HepG2 (cell line): ENCODE measurements around the gene FCER1G. TPM values are rescaled to one million over a fixed set of nuclear protein-coding genes. Genes with fewer than 3 reads are reported as not detected.
A peak's percentile ranks its signal among the peaks of the same experiment; 100 is the strongest.

Source experiments
- AGO1 ChIP-seq: fragments of 200-400 bp; formaldehyde crosslinking; IDR thresholded peaks from 2 replicates; pipeline ENCODE4 v1.6.1; 2017; ENCODE audit warnings: mild to moderate bottlenecking, low read depth, low read length, moderate library complexity; ENCODE audit not compliant: poor library complexity, severe bottlenecking
- AKAP8 ChIP-seq: sonication (generic); formaldehyde crosslinking; IDR thresholded peaks from 2 replicates; pipeline ENCODE4 v1.5.1; 2020; ENCODE audit warnings: mild to moderate bottlenecking, missing genetic modification reagents
- ATRX ChIP-seq: sonication (generic); formaldehyde crosslinking; IDR thresholded peaks from 2 replicates; pipeline ENCODE4 v1.4.0; 2020; ENCODE audit warnings: missing genetic modification reagents, borderline replicate concordance
- CEBPZ ChIP-seq: IDR thresholded peaks from 2 replicates; pipeline ENCODE4 v1.6.1; 2012; ENCODE audit warnings: low read length, improper control_type of control experiment
- HOXA3 ChIP-seq: sonication (generic); formaldehyde crosslinking; IDR thresholded peaks from 2 replicates; pipeline ENCODE4 v1.5.0; 2020; ENCODE audit warnings: missing genetic modification reagents
- LCORL ChIP-seq, 2 experiments: fragments of 450-650 bp in 1 of 2; sonication (generic) in 1 of 2; formaldehyde crosslinking in 1 of 2; IDR thresholded peaks; 2 replicates each; pipeline versions ENCODE4 v1.5.0 to v1.6.1; 2017 to 2020; ENCODE audit warnings: antibody characterized with exemption in 1 of 2, missing genetic modification reagents in 1 of 2
- MATR3 ChIP-seq: sonication (generic); formaldehyde crosslinking; IDR thresholded peaks from 2 replicates; pipeline ENCODE4 v1.4.0; 2020; ENCODE audit warnings: missing genetic modification reagents
- MIER3 ChIP-seq: IDR thresholded peaks from 2 replicates; pipeline ENCODE4 v1.6.1; 2016; ENCODE audit warnings: missing compliant biosample characterization, borderline replicate concordance
- PHF20 ChIP-seq: sonication (generic); formaldehyde crosslinking; IDR thresholded peaks from 2 replicates; pipeline ENCODE4 v1.5.0; 2020; ENCODE audit warnings: mild to moderate bottlenecking, missing genetic modification reagents
- PHF21A ChIP-seq: sonication (generic); formaldehyde crosslinking; IDR thresholded peaks from 2 replicates; pipeline ENCODE4 v1.5.0; 2020; ENCODE audit warnings: mild to moderate bottlenecking, missing genetic modification reagents
- RBM22 ChIP-seq: fragments of 200-400 bp; formaldehyde crosslinking; optimal IDR thresholded peaks from 2 replicates; pipeline ENCODE3; 2017; ENCODE audit warnings: mild to moderate bottlenecking, low read length, moderate library complexity
- SIX4 ChIP-seq: sonication (generic); formaldehyde crosslinking; IDR thresholded peaks from 2 replicates; pipeline ENCODE4 v1.4.0; 2020; ENCODE audit warnings: missing genetic modification reagents
- SMAD1 ChIP-seq: sonication (generic); formaldehyde crosslinking; IDR thresholded peaks from 2 replicates; pipeline ENCODE4 v1.4.0; 2020; ENCODE audit warnings: missing genetic modification reagents, low read depth, mild to moderate bottlenecking, borderline replicate concordance
- SMAD3 ChIP-seq: sonication (generic); formaldehyde crosslinking; IDR thresholded peaks from 2 replicates; pipeline ENCODE4 v1.4.0; 2020; ENCODE audit warnings: missing genetic modification reagents
- ZBTB25 ChIP-seq: IDR thresholded peaks from 2 replicates; pipeline ENCODE4 v1.6.1; 2018; ENCODE audit warnings: missing genetic modification reagents
- ZBTB33 ChIP-seq: sonication (generic); formaldehyde crosslinking; IDR thresholded peaks from 2 replicates; pipeline ENCODE4 v1.4.0; 2020; ENCODE audit warnings: missing genetic modification reagents
- ZNF30 ChIP-seq: sonication (generic); formaldehyde crosslinking; IDR thresholded peaks from 2 replicates; pipeline ENCODE4 v1.5.0; 2020; ENCODE audit warnings: mild to moderate bottlenecking, missing genetic modification reagents
- ZNF354B ChIP-seq: sonication (generic); formaldehyde crosslinking; IDR thresholded peaks from 2 replicates; pipeline ENCODE4 v1.8.0; 2022; ENCODE audit warnings: mild to moderate bottlenecking, missing genetic modification reagents
- ZNF619 ChIP-seq: sonication (generic); formaldehyde crosslinking; IDR thresholded peaks from 2 replicates; pipeline ENCODE4 v1.4.0; 2020; ENCODE audit warnings: mild to moderate bottlenecking, missing genetic modification reagents
- ZNF660 ChIP-seq: sonication (generic); formaldehyde crosslinking; IDR thresholded peaks from 2 replicates; pipeline ENCODE4 v1.5.1; 2020; ENCODE audit warnings: mild to moderate bottlenecking, low read depth, missing genetic modification reagents, borderline replicate concordance
- ZNF670 ChIP-seq: sonication (generic); formaldehyde crosslinking; IDR thresholded peaks from 2 replicates; pipeline ENCODE4 v1.8.0; 2022; ENCODE audit warnings: mild to moderate bottlenecking, missing genetic modification reagents, borderline replicate concordance
- polyA plus RNA-seq, 8 experiments: library from polyadenylated mRNA; depleted of rRNA in 3 of 8; stranded (reverse) in 7 of 8; unstranded in 1 of 8; fragments of >200 nt; fragmentation: Illumina TruSeq in 4 of 8; extraction: Trizol in 4 of 8; gene quantifications; 2 replicates each; pipeline versions ENCODE4 v1.2.1 to v1.2.3, GENCODE V29; 2011 to 2016; ENCODE audit warnings: low read depth in 4 of 8, missing spikeins in 1 of 8, mixed read lengths in 1 of 8; ENCODE audit not compliant: insufficient read depth in 1 of 8
- total RNA-seq, 5 experiments: library from RNA; depleted of rRNA; stranded (reverse); fragments of >200 nt; fragmentation: Illumina TruSeq; extraction: Trizol; gene quantifications; 2 replicates each; pipeline ENCODE4 v1.2.3, GENCODE V29; 2016; ENCODE audit warnings: low read depth in 1 of 5

The FCER1G gene
- total and polyA plus RNA-seq, 2 of the 13 experiments (the other 11 are each of a cell fraction or from before 2014, with no cell fraction given): 1.3 to 6.4 TPM

GRCh38 chr1:161201836-161202712 is 13.0 kb upstream of the FCER1G start, which contains the start of gene NDUFS2 (continued):
- TF ChIP-seq SMAD1 (CRISPR knock-in tag): 0 out of 2 replicates have a peak, but pooled peaks have one; percentile 31
- no peak for TF ChIP-seq ZNF660 (CRISPR knock-in tag)
- TF ChIP-seq ZNF354B (CRISPR knock-in tag): 0 out of 2 replicates have a peak, but pooled peaks have one; percentile 37
- TF ChIP-seq ZNF30: no peak
- no peak for TF ChIP-seq ATRX (CRISPR knock-in tag)
- peak; percentile 73; the same call in 1 of the 2 replicates for TF ChIP-seq MIER3
- TF ChIP-seq SMAD3 (CRISPR knock-in tag): no peak; the same call in 1 of the 2 replicates
- TF ChIP-seq PHF21A (CRISPR knock-in tag): 0 out of 2 replicates have a peak, but pooled peaks have one; percentile 26
- no peak for TF ChIP-seq MATR3
- no peak for TF ChIP-seq ZNF670 (CRISPR knock-in tag)
- no peak for TF ChIP-seq ZNF619 (CRISPR knock-in tag)
- peak; percentile 30 for TF ChIP-seq RBM22
- no peak for TF ChIP-seq CEBPZ
- no peak for TF ChIP-seq AKAP8 (CRISPR knock-in tag)
- TF ChIP-seq PHF20 (CRISPR knock-in tag): peak; percentile 82
- TF ChIP-seq ZBTB33 (CRISPR knock-in tag): no peak
- no peak for TF ChIP-seq LCORL (IDR thresholded peaks at IDR 0.05)
- no peak for TF ChIP-seq LCORL (CRISPR knock-in tag; IDR thresholded peaks at IDR 0.05)
- TF ChIP-seq ZBTB25 (CRISPR knock-in tag): 0 out of 2 replicates have a peak, but pooled peaks have one; percentile 22
- peak; percentile 99 for TF ChIP-seq HOXA3 (CRISPR knock-in tag)
- peak; percentile 51 for TF ChIP-seq AGO1
- TF ChIP-seq SIX4 (CRISPR knock-in tag): peak; percentile 19; the same call in 1 of the 2 replicates
